Activated CD4-positive, CD25-positive, alpha-beta regulatory T cell treated with anti-CD3 and anti-CD28 coated beads, Interleukin-2, amount 50 U/mL, for 24 hours (primary cell): Measurements from ENCODE around the gene PCSK1N.
"Not testable (repeated sequence)": the region's sequence is repeated elsewhere in the genome, so short reads cannot be mapped to it uniquely, and the experiment has no call there.

Source experiments
- ATAC-seq, 2 donors: fragments of 150-1000 bp; cut with Tn5 transposase; one replicate each; pipeline ENCODE4 v1.10.0; 2021; ENCODE audit warnings: mild to moderate bottlenecking in 1 of 2, moderate library complexity in 1 of 2

PCSK1N gene

GRCh38 chrX:48835524-48836329, at the start of gene PCSK1N:
Gene PCSK1N, minus strand, starts transcription at chrX:48835610. Its CDS starts 78 bp downstream, at chrX:48835532.
- ATAC-seq: peak in 1 of 2 donors; percentile 33

- no peak for ATAC-seq
Observed at GRCh38 chrX:48883729-48884128, 48.3 kb upstream of the PCSK1N start.

- ATAC-seq: not testable (repeated sequence)
Observed at GRCh38 chrX:48876944-48877343, 41.5 kb upstream of the PCSK1N start.

GRCh38 chrX:48872017-48872416, 36.6 kb upstream of the PCSK1N start:
- not testable (repeated sequence) for ATAC-seq

- ATAC-seq: no peak
Observed at GRCh38 chrX:48864210-48864609, 28.8 kb upstream of the PCSK1N start.

GRCh38 chrX:48854898-48855297, 19.5 kb upstream of the PCSK1N start:
- no peak for ATAC-seq

GRCh38 chrX:48854121-48854804, 18.9 kb upstream of the PCSK1N start:
- not testable (repeated sequence) for ATAC-seq

- ATAC-seq: not testable (repeated sequence)
Observed at GRCh38 chrX:48853494-48853893, 18.1 kb upstream of the PCSK1N start.

GRCh38 chrX:48852857-48853256, 17.4 kb upstream of the PCSK1N start:
- no peak for ATAC-seq

GRCh38 chrX:48848847-48849246, 13.4 kb upstream of the PCSK1N start:
- ATAC-seq: no peak

- no peak for ATAC-seq
Observed at GRCh38 chrX:48839686-48840085, 4.3 kb upstream of the PCSK1N start.

- no peak for ATAC-seq
Observed at GRCh38 chrX:48834383-48834709, 1.1 kb downstream of the PCSK1N start.

GRCh38 chrX:48833542-48834138, 1.8 kb downstream of the PCSK1N start:
- ATAC-seq: no peak

GRCh38 chrX:48831909-48832291, 3.5 kb downstream of the PCSK1N start:
- no peak for ATAC-seq

- ATAC-seq: no peak
Observed at GRCh38 chrX:48831136-48831908, 4.1 kb downstream of the PCSK1N start.

- no peak for ATAC-seq
Observed at GRCh38 chrX:48829016-48829735, 6.2 kb downstream of the PCSK1N start.

GRCh38 chrX:48827654-48827968, 7.8 kb downstream of the PCSK1N start:
- no peak for ATAC-seq

- ATAC-seq: no peak
Observed at GRCh38 chrX:48826876-48827653, 8.3 kb downstream of the PCSK1N start.

GRCh38 chrX:48826135-48826875, 9.1 kb downstream of the PCSK1N start, which contains the start of gene ERAS:
Gene ERAS, plus strand, starts transcription at chrX:48826513. Its CDS starts 2,611 bp downstream, at chrX:48829124.
- ATAC-seq: peak; percentile 36 to 38

GRCh38 chrX:48824066-48824465, 11.3 kb downstream of the PCSK1N start:
- ATAC-seq: no peak

- ATAC-seq: no peak
Observed at GRCh38 chrX:48823053-48823452, 12.4 kb downstream of the PCSK1N start.
